GM19025 (cell line): ENCODE data around the gene FMNL1.
A peak's percentile ranks its signal among the peaks of the same experiment; 100 is the strongest.

Experiments used
- ATAC-seq: cut with Tn5 transposase; IDR thresholded peaks from one replicate; pipeline ENCODE4 v1.9.1; 2021; ENCODE audit warnings: mild to moderate bottlenecking, low read depth, moderate library complexity; ENCODE audit not compliant: unreplicated experiment

FMNL1 gene

DNA sequence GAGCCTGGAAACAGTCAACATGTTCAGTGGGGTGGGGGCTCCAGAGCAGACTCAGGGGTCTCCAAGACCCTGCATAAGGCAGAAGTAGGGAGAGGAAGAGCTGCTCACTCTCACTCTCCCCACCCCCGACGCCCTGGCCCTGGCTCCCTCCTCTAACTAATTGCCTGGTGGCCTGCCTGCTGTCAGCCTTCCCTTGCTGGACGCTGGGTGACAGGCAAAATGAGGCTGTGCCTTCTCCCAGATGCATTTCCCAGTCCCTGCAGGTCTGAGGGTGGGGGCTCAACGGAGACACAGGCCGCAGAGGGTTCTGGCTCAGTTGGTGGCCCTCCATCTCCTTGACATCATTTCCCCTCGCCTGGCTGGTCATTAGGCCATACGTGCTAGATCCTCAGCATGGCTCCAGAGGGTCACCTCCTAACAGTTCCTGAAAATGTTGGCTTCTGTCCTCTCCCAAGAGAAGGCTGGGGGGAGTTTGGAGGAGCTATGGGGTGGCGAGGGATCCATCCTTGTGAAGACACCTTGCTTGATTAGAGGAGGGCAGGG is 1.4 kb downstream of the FMNL1 start:
- ATAC-seq: no peak

DNA sequence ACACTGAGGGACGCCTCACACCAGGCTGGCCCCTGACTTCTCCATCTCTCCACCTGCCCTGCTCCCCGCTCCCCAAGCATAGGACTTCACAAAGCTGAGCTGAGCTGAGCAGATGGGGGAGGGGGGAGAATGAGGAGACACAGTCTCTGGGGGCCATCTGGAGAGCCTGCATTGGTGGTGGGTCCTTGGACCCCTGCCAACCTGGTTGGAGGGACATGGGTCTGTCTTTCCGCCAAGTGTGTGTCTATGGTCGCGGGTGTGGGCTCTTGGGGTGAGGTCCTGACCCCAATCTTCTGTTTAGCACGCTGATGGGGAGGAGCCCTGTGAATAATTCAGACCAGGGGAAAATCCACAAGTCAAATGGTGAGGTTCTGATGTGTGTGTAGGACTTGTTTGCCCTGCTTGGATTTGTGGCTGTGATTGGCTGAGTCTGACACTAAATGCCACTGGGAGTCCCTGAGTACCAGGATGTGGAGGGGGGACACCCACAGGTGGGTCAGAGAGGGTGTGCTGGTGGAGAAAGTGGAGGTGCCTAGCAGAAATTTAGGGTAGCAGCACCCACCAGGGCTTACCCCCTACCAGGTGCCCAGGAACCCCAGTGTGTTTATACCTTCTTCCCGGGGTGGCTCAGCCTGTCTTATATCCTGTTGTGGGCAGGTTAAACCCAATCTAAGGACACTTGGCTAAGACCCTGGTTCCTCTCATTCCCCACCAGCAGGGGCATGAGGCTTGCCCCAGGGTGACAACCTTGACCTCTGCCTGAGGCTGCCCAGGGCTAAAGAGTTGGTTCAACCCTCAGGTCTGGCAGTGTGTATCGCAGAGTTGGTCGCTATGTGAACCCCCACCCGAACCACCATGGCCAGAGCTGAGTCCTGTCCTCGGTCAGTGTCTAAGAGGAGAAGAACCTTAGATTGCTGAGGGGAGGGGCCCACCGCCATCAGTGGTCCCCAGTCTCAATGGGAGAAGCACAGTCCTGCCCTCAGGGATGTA is 2.1 kb downstream of the FMNL1 start:
- ATAC-seq: no peak

DNA sequence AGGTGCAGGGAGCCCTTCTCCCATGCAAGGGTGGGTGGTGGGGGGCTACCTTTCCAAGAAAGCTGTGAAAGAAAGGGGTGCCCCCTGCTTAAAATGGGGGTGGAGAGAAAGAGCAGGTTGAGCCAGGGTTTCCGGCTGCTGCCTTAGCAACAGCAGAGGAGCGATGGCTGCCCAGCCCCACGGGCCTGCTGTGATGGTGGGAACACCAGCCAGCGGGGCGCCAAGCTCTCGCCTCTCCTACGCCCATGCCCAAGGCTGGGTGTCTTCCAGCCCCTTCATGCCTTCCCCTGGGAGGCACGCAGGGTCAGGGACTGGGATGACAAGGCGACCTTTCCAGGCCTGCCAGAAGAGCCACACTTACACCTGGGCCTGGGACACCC is 3.0 kb downstream of the FMNL1 start:
- no peak for ATAC-seq

DNA sequence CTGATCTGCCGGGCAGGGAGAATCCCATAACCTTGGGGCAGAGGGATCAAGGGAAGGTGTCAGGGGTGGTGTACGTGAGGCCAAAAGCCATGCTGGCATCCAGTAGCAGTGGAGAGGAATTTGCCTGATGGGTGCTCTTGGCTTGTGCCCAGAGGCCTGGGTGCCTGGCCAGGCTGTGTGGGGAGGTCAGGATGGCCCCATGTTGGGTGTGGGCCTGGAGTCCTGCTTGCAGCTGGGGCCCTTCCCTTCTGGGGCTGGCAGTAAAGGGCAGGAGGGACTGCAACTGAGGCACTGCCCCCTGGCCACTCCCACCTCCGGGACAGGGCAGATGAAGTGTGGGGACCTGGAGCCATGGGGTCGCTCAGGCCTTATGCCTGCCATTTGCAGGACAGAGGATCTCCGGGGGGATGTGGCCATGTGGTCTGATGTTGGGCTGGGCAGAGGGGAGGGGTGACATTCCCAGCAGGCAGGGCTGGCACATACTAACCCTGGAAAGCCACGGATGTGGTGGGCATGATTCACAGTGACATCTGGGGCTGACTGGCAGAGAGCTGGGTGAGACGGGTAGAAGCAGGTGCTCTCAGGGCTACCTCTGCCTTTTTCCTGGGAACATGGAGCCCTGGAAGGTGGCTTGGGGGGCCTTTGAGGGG is 3.5 kb downstream of the FMNL1 start:
- no peak for ATAC-seq

DNA sequence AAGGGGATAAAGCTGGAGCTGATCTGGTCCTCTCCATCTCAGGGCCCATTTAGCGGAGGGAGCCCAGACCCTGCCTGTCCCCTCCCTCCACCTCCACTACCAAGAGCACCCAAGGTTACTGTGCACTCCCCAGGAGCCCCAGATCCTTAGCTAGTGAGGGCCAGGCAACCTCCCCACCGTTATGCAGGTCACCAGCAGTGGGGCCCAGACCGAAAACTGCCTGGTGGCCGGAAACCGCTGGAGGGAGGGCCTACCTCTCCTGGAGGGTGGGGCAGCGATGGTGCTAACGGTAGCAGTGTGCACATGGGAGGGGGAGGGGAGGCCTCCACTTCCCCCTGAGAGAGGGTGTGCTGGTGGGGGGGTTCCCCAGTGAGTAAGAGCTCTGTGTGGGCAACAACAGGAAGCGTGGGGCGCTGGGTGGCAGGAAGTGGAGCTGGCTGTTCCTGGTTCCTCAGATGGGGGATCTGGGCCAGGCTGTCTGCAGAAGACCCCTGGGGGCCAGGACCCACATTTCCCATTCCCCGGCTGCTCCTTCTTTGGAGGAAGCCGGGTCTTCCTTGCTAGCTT is 4.4 kb downstream of the FMNL1 start:
- peak; percentile 41 for ATAC-seq

DNA sequence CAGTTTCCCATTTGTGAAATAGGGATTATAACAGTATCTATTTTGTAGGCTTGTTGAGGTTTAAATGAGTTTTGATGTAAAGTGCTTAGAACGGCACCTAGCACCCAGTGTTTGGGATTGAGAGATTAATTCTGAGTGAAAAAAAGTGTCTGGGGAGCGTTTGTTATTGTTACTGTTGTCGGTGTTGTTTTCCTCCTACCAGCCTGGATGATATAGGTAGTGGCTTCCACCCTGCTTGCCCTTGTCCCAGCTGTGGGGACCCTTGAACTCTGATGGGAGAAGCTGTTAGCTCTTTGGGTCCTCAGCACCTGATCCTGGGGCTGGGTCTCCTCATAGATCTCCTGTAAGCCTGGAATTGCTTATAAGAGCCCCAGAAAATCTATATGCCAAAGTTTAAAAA is 4.9 kb downstream of the FMNL1 start:
- ATAC-seq: no peak

DNA sequence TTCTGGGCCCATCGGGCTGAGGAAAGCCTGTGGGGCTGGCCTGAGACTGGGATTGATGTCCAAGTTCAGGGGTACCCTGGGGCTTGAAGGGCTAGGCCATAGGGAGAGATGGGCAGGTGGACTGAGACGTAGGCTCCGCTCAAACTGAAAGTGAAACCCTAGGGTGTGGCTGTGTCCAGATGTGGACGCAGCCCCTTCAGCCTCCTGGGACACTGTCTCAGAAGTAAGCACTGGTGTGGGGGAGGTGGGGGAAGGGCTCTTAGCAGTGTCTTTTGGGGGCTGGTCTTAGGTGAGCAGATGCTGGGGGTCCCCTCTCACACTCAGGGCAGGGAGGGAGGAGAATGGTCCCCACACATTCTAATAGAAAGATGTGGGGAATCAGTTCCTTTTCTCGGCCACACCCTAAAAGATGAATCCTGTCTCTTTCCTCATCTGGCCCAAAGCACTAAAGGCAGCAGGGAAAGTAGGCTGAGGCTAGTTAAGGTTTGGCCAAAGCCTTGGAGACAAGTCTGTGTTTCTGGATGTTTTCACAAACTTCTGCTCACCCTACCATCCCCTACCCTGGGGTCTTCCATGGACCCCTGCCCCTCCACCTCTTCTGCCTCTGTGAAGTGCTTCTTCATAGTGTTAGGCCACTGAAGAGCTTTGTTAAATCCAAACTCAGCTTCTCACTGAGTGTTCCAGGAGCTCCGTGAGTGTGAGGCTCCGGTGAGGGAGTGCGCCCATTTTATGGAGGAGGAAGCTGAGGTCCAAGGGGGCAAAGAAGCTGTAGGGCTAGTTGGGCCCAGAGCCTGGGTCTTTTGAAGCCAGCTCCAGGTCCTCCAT is 5.6 kb downstream of the FMNL1 start:
- no peak for ATAC-seq

DNA sequence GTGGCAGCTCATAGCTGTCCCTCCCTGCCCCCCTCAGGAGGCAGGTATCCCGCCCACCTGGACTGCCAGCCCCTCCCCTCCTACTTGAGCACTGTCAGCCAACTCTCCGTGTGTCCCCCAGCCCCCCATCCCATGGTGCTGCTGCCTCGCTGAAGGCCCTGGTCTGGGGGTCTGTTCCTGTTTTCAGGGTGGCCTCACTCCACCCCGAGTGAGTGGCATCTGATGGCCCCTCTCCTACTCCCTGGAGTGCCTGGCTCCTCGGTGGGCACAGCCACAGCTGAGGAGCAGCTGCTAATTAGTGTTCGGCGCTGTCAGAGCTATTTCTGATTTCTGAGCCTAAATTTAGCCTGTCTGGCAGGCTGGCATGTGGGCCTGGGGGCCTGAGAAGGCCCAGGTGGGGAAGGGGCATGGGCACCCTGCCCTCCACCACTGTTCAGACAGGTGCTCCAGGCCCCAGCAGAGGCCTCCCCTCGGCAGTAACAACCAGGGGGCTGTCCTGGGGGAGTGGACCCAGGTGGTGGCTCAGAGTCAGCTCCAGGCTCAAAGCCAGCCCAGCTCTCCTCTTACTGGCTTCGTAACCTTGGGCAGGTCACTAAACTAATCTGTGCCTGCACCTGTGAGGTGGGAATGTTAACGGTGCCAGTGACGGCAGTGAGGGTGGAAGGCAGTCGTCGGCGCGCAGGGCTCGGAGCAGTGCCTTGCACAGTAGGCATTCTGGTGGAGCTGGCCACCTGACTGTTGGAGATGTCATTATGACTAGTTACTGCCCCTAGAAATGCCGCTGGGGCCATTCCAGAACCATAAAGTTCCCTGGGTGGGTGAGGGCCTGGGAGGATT is 6.5 kb downstream of the FMNL1 start:
- no peak for ATAC-seq

DNA sequence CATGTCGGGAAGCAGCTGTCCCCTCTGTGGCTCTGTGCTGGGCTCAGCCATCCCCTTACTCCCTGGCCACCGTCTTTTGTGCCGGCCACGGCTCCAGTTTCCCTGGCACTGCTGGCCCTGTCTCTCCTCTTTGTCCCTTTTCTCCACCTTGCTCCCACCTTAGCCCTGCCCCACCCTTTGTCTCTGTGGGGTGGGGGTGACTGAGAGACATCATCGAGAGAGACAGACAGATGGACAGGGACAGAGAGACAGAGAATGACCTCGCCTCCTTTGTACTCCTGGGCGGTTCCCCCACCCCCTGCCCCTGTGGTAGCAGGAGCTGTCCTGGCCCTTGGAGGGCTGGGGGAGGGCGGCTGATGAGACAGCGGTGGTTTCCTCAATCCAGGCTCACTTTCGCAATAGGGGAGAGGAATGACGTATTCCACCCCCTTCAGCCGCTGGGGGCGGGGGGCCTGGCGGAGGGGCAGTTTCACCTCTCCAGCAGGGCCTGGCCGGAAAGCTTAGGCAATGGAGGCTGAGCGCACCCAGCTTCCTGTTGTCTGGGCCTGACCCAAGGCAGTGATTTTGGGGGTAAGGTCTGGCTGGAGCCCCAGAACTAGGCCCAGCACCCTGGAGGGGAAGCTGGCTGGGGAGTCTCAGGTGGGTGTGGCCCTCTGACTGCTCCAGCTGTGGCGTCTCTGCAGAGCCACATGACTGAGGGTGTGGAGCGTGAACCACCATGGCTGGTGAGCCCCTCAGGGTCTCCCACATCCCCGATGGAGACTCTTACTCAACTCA is 7.3 kb downstream of the FMNL1 start:
- ATAC-seq: peak; percentile 28

DNA sequence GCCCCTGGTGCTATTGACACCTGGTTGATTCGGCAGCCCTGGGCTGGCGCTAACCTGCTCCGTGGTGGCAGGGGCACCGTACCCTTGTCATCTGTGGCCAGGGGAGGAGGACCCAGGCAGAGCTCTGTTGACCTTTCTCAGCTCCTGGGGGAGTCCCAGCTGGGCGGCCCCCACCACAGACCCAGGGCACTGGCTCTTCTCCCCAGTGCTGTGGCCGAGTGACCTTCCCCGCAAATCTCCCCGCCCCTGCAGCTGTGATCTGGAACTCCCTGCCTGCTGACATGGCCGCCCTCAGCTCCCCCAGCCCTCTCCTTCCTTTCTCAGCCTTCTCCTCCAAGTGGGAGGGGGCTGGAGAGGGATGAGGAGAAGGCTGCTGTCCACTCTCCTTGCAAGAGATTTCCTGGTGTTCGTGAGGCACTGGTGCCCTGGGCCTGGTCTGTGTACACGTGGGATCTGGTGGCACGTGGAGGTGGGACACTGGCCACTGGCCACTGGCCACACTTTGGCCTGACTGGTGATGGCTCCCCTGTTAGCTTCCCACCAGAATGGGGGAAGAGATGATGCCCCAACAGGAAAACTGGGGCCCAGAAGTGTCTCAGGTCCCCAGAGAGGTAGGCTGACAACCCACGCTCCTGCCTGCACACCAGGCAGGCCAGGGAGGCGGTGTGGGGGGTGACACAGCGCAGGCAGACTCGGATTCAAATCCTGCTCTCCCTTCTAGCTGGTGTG is 8.2 kb downstream of the FMNL1 start:
- no peak for ATAC-seq

DNA sequence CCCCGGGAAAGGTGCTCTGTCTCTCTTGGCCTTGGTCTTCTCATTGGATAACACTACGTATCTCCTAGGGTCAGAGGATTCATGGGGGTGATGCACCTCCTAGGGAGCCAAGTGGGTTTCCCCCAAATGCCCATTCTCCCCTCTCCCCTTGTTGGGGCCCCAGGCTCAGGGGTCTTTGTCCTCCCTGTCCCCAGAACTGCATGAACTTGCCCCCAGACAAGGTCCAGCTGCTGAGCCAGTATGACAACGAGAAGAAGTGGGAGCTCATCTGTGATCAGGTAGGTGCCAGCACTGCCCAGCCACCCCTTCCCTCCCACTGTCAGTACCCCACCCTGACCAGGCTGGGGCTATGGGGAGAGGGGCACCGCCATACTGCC is 8.7 kb downstream of the FMNL1 start:
- no peak for ATAC-seq

DNA sequence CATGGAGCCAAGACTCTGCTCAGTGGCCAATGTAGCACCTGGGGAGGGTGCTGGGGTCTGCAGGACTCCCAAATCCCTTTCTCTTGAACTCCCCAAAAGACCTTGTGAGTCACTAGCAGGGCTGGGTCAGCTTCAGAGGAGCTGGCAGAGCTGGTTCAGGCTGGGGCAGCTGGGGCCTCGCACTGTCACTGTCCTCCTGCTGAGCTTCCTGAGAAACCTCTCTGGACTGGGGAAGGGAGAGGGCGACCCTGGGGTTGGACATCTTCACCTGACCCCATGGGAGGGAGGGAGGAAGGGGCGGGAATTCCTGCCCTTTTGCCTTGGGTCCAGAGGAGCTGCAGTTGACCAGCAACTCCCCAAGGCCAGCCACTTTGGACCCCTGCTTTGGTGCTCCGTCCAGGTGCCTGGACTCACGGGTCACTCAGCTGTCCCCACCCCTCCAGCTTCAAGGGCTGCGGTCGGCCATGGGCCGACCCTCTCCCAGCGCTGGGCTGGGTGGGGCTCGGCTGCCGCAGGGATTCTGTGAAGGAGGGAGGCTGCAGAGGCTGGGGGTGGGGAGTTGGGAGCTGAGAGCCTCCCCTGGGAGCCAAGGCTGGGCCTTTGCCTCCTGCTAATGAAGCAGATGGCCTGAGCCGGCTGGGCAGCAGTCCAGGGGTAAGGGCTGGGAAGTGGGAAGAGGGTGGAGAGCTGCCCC is 9.2 kb downstream of the FMNL1 start:
- no peak for ATAC-seq

DNA sequence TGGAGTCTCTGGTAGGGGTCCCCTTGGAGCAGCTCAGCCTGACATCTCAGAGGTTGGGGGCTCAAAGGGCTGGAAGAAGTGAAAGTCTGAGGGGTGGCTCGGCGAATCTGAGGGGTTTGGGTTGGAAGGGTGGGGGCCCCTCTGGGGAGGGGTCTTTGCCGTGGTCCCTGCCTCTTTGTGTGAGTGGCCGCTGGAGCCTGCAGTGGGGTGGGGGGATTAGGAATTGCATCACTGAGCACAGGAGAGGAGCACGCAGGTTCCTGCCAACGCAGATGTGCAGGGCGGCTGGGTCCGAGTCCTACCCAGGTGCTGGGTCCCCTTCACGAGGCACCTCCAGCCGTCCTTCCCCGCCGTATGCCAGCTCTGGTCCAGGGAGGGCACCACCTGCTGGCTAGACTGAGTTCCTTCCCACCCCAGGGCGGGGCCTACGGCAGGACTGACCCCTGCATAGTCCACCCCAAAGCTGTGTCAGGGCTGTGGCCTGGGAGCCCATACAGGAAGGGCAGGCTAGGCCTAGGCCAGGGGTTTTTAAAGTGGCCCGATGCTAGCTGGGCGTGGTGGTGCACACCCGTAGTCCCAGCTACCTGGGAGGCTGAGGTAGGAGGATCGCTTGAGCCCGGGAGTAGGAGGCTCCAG is 9.9 kb downstream of the FMNL1 start:
- ATAC-seq: no peak

DNA sequence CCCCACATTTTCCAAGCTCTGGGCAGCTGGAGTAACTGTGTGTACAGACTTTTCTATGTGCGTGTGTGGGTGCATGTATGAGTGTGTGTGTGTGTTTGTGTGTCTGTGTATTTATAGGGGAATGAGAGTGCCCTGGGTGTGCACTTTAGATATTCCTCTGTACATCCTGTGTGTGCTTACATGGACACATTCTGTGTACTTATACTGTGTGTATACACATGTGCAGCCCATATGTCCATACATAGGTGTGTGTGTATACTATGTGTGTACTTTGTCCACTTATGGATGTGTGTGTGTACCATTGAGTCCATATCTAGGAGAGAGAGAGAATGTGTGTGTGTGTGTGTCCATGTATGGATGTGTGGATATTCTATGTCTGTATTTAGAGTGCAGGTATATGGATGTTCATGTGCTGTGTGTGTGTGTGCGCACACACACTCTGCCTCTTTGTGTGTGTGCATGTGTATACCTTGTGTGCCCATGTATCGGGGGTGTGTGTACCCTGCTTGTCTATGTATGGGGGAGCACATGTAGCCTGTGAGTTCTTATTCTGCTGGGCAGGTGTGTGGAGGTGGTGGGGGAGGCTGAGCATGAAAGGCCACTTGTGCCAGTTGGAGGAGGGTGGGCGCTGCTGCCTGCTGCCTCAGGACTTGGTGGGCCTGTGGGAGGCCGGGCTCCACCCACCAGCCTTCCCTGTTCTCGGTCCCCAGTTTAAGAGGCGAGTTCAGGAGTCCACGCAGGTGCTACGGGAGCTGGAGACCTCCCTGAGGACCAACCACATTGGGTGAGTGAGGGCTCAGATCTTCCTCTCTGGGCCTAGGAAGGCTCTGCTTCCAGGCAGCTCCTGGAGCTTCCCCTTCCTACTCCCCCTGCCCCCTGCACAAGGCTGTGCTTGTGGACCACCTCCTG is 11.1 kb downstream of the FMNL1 start:
- no peak for ATAC-seq

DNA sequence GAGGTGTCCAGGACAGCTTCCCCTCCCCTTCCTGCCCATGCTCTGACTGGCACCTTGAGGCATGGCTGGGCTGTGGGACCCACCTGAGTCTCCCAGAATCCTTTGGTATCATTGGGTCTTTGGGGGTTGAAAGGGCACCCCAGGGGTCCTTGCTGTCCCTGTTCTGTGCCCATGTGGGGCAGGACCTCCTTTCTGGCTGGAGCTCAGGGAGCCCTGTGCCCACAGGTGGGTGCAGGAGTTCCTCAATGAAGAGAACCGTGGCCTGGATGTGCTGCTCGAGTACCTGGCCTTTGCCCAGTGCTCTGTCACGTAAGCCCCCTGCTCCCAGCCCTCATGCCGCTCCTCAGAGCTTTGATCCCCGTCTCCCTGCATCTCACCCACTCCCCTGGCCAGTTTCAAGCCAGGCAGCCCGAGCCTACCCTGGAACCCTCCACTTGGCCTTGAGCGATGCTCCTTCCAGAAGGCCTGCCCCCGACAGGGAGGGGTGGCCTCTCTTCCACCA is 11.8 kb downstream of the FMNL1 start:
- ATAC-seq: no peak
